ENCODE measurements around the gene GPHN. TPM values are rescaled to one million over a fixed set of nuclear protein-coding genes. Genes with fewer than 3 reads are reported as not detected.

Gene GPHN
- total RNA-seq, 1 donor from 2014 or later = 8.8 TPM

GRCh38 chr14:66487164-66487563, 20.8 kb upstream of the GPHN start:
- TF ChIP-seq CTCF (conservative IDR thresholded peaks at IDR 0.05; ENCODE audit: low read depth, low read length) = no peak
- no peak for DNase-seq (ENCODE audit: low read depth)
- no peak overlapping the region for H3K4me3 ChIP-seq (ENCODE audit: low read depth, low read length)

- H3K4me3 ChIP-seq (ENCODE audit: low read depth, low read length) = no peak overlapping the region
- TF ChIP-seq CTCF (conservative IDR thresholded peaks at IDR 0.05; ENCODE audit: low read depth, low read length) = no peak
- no peak for DNase-seq (ENCODE audit: low read depth)
These were observed 17.5 kb upstream of the GPHN start for GRCh38 chr14:66490143-66491111.

- TF ChIP-seq CTCF (conservative IDR thresholded peaks at IDR 0.05; ENCODE audit: low read depth, low read length) = no peak
- no peak for DNase-seq (ENCODE audit: low read depth)
- H3K4me3 ChIP-seq (ENCODE audit: low read depth, low read length) = no peak overlapping the region
These were observed 14.2 kb upstream of the GPHN start for GRCh38 chr14:66493750-66494149.

GRCh38 chr14:66495218-66496098, 12.5 kb upstream of the GPHN start:
- TF ChIP-seq CTCF (conservative IDR thresholded peaks at IDR 0.05; ENCODE audit: low read depth, low read length) = peak; percentile 84
- H3K4me3 ChIP-seq (ENCODE audit: low read depth, low read length) = peak overlapping the region; percentile 32
- no peak for DNase-seq (ENCODE audit: low read depth)

- no peak for TF ChIP-seq CTCF (conservative IDR thresholded peaks at IDR 0.05; ENCODE audit: low read depth, low read length)
- DNase-seq (ENCODE audit: low read depth) = no peak
- peak overlapping the region; percentile 32 for H3K4me3 ChIP-seq (ENCODE audit: low read depth, low read length)
These were observed 11.6 kb upstream of the GPHN start for GRCh38 chr14:66496188-66496807.

GRCh38 chr14:66496911-66497310, 11.0 kb upstream of the GPHN start:
- no peak for TF ChIP-seq CTCF (conservative IDR thresholded peaks at IDR 0.05; ENCODE audit: low read depth, low read length)
- H3K4me3 ChIP-seq (ENCODE audit: low read depth, low read length) = no peak overlapping the region
- DNase-seq (ENCODE audit: low read depth) = no peak

Data from epithelial cell of proximal tubule (primary cell).